T-helper 2 cell treated with Interferon-gamma antibody and Interleukin-4, amounts not matched to agents 100 ng/mL and 5 ng/mL, for 36 hours (primary cell): ENCODE measurements around the gene IRF2BPL. TPM values are rescaled to one million over a fixed set of nuclear protein-coding genes. Genes with fewer than 3 reads are reported as not detected.

Source experiments
- intact Hi-C: fragments of 100-400 bp; cut with micrococcal nuclease; formaldehyde crosslinking; loops from one replicate; pipeline ENCODE4 v1.15.1; 2023
- total RNA-seq: library from RNA; stranded (reverse); gene quantifications from 2 replicates; pipeline ENCODE4 v1.2.3, GENCODE V29; 2022

The IRF2BPL gene
- total RNA-seq, 1 donor from 2014 or later = 27.1 TPM

DNA sequence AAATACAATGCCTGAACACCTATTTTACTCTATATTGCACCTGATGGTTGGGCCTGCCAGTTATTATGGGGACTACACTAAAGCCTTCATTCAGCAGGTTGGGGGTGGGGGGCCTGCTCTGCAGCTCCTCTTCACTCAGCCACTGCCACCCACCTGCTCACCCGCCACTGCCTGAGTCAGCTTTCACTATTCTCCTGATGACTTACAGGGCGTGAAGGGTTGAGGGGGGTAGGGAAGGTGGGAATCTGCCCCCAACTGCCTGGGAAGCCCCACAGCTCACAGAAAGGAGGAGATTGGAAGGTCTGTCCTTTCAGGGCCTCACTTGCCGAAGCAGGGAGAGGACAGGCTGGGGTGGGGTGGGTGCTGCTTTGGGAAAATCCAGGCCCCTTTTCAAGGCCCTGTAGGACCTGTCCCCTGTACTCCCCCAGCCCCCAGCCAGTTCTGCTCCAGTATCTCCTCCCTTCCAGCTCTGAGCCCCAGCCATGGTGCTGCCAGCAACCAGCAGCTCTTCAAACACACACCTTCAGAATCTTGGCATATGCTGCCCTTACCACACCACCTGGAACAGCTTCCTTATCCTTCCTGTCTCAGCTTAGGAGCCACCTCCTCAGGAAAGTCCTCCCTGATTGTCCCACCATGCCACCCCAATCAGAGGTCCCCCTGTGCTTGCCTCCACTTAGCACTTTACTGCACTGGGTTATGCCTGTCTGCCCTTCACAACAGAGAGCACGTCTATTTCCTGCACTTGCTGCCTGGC lies 33.1 kb downstream of the IRF2BPL start:
- intact Hi-C loops = no loop called here

DNA sequence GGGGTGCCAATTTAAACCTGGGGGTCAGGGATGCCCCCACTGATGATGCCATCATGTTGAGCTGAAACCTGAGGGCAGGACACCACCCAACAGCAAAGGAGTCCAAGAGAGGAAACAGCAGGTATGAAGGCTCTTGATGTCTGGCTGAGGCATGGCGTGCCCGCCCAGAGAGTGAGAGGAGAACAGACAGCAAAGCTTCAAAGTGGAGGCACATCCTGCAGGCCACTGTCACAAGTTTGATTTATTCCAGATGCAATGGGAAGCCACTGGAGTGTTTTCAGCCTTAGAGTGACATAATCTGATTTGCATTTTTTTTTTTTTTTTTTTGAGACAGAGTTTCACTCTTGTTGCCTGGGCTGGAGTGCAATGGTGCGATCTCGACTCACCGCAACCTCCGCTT lies 34.8 kb downstream of the IRF2BPL start:
- intact Hi-C loops = no loop called here

DNA sequence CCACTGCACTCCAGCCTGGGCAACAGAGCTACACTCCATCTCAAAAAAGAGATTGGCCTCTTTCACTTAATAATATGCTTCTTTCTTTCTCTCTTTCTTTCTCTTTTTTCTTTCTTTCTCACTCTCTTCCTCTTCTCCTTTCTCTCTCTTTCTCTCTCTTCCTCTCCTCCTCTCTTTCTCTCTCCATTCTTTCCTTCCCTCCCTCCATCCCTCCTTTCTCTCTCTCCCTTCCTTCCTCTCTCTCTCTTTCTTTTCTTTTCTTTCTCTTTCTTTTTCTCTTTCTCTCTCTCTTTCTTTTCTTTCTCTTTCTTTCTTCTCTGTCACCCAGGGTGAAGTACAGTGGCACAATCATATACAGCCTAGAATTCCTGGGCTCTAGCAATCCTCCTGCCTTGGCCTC lies 38.4 kb downstream of the IRF2BPL start:
- intact Hi-C loops = no loop called here

DNA sequence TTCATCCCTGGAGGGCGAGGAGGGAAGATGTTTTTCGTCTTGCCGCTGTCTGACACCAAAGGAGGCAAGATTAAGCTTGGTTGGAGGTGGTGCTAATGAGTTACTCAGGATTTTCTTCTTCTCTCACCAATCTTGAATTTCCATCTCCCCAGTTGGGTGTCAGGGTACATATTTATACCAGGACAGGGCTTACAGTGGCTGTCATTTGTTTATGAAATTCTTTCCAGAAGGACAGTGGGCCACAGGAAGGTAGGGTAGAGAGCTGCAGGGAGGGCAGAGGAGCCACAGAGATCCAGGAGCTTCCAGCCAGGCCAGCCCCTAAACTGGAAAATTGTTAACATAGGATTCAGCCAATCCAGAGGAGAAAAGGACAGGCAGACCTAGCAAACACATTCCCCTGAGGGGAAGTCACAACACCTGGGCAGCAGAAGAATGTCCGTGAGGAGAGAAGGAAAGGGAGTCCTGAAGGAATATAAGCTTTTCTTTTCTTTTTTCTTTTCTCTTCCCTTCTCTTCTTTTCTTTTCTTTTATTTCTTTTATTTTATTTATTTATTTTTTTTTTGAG lies 40.5 kb downstream of the IRF2BPL start:
- intact Hi-C loops = no loop called here

DNA sequence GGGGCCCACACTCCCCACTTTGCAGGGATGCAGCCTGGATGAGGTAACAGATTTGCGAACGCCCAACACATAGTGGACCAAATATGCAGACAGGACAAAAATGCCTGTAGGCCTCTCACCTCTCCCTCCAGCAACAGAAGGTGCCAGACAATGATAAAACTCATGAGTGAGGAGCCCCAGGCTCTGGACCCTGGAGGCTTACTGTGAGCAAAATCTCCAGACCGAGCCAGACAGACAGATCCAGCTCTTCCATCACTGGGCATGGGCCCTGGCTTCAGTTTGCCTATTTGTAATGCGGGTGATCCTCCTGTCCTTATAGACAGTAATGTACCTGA lies 42.3 kb downstream of the IRF2BPL start:
- intact Hi-C loops = no loop called here

DNA sequence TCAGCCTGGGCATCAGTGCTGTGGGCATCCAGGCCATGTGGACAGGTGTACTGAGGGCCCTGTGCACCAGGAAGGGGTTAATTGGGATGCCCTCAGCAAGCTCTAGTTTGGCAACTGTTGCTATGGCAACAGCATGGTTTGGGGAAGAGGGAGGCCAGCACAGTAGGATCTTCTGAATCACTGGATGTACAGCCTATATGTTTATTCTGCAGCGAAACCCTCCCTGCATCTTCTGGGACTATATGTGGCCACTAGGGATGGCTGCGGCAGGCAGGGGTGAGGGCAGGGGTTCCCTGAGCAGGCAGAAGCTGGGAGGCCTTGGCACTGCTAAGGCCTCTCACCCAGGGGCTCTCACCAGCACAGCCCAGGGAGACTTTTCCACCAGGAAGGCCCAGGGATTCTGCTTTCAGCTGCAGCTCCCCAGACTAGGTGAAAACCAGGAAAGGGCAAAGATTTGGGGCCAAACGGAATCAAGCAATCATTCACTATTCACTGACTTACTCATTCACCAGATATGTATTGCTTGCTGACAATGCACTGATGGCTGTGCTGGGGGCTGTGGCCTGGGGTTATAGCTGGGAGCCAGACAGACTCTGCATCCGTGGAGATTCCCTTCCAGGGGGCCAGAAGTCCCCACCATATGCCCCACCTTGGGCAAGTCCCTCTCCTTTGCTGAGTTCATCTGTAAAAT lies 42.8 kb downstream of the IRF2BPL start:
- intact Hi-C loops = no loop called here

DNA sequence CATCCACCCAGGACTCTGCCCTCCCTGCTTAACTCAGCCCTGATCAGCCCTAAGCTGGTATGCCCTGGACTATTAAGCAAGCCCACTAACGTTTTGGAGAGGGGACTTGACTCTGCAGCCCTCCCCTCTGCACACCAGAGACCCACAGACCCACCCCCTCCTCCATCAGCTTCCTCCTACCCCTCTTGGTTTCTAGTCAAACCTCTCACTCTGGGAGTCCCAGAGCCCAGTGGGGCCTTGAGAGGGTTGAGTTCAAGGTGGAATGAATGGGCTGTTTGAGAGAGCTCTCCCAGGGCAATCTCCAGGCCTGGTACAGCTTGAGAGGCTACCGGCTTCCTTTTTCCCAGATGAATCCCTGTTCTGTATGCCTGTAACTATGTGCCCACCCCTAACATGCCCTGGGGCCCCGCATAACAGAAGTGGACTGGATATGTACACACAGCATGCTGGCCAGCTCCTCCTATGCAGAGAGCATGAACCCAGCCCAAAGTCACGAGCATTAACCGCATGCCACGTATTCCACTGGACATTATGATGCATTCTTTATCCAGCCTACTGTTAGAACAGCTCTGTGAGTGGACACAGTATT lies 43.6 kb downstream of the IRF2BPL start:
- intact Hi-C loops = no loop called here

DNA sequence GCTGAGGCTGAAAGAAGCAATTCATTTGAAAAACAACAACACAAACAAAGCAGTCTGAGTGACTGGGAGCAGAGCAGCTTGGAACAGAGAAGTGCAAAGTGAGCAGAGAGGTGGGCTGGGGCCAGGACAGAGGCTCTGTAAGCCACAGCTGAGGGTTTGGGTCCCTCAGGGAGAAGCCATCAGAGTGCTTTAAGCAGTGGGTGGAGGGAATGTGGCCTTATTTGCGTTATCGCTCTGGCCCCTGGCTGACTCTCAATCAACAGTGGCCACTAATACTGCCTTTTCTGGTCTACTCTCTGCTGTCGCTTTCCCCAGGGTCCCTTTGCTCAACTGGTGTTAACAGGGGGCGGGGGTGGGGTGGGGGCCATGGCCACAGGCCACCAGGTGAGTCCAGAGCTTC lies 44.2 kb downstream of the IRF2BPL start:
- intact Hi-C loops = no loop called here

DNA sequence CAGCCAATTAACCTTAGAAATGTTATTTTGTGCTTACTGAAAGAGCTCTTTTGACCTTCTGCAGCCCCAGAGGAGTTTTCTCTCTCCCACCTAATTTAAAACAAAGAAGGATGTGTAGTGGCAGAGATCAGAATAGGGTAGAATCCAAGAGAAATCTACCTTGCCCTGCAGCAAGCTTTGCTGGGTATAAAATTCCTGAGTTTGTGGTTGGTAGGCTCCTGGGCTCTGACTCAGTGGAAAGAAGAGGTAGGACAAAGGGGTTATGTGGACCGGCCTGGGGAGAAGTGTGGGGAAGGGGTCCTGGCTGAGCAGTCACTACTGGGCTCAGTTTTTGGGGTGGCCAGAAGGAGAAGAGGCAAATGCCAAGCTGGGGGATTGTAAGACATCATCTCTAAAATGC lies 46.8 kb downstream of the IRF2BPL start:
- intact Hi-C loops = no loop called here

DNA sequence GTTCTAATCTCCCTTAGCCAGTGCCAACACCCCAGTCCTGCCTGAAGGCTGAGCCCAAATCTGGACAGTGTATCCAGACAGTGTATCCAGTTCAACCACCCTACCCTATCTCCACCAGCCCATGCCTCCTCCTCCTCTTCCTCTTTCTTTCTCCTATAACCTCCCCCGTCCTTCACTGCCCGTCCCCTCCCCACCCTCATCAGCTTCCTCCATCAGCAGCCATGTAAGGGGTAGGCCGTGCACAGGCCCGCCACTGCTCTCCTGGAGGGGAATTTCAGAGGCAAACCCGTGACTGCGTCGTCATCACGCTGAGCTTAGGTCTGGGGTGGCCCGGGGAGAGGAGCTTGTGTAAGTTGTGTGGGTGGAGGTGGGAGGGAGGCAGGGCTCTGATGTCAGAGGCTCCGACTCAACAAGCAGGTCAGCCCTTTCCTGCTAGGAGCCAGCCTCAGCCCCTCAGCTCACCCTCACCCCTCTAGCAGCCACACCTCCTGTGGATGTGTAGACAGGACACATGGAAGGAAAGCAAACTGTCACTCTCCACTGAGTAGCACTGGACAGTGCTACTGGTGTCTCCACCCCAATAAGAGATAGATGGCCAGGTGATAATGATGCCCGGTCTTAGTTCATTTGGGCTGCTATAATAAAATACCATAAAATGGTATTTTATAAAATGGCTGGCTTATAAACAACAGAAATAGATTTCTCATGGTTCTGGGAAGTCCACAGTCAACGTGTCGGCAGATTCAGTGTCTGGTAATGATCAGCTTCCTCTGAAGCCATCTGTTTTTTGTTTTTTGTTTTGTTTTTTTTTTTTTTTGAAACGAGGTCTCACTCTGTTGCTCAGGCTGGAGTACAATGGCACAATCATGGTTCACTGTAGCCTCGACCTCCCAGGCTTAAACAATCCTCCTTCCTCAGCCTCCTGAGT lies 50.5 kb downstream of the IRF2BPL start:
- intact Hi-C loops = loop anchor here (1.0 kb wide), 1 partner anchor 16 kb away; no protein-coding TSS in a partner anchor

DNA sequence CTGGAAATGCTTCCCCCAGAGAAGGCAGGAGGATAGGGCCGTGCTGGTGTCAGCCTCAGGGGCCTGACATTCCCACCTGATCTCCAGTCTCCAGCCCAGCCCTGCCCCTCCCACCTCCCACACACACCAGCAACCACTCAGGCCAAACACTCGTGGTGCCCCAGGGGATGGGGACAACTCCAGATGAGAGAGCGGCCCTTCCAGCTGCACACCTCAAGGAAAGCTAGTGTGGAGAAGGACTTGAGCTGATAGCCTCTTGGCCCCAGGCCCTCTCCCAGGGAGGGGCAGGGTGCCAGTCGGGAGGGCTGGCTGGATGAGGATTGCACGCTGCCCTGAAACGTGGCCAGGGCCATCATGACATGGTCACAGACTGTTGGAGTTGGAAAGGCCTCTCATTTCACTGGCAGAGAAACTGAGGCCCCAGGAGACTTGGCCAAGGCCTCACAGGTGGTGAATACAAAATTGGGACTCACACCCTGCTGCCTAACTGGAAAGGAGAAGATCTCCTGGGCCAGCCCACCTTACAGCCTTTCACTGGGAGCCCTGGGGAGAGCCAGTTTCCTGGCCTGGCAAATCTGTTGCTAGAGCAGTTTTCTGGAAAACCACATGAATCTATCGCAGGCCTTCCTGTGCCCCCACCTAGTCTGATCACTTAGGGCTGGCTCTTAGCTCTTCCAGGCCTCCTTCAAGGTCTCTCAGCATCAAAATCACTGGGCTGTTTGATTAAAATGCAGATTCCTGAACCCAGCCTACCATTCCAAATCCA lies 52.1 kb downstream of the IRF2BPL start:
- intact Hi-C loops = no loop called here

DNA sequence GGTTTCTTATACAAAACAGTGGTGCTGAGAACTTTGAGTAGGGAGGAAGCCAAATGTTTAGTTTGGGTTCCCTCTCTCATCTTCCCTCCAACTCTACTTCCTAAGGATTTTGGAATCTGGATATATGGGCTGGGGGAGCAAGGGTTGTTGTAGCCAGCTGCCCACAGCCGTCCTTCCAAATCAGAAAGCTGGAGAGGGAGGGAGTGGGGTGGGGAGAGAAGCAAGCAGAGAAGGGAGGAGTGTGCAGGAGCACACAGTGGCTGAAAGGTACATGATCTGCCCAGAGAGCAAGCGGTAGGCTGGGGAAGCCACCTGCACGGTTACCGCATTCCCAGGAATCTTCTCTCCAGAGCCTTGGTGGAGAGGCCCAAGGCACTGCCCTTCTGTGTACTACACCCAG lies 52.7 kb downstream of the IRF2BPL start:
- intact Hi-C loops = no loop called here

DNA sequence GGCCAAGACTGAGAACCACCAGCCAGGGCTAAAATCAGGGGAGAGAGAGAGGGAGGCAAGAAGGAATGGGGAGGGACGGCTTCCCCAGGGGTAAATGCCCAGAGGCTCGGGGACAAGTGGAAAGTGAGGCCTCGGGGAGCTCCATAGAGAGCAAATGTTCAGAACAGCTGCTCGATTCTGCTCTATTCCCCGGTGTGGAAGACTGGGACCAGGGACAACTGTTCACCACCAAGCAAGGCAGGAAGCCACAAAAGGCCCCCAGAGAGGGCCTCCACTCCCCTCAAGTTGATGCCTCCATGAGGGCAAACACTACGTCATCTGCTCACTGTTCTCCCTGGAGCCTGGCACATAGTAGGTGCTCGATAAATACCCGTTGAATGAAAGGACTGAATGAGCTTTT lies 53.5 kb downstream of the IRF2BPL start:
- intact Hi-C loops = no loop called here

Other genes starting within 250 kb of the IRF2BPL start
- 11.3 and 12.1 TPM in 2 replicates for gene ANGEL1, start 215.8 kb downstream of the IRF2BPL start, total RNA-seq
- not detected in 2 replicates for gene LRRC74A, start 202.3 kb downstream of the IRF2BPL start, total RNA-seq
- 12.3 and 12.8 TPM in 2 replicates for gene CIPC, start 69.5 kb upstream of the IRF2BPL start, total RNA-seq
- not detected in 2 replicates for gene ZDHHC22, start 113.1 kb upstream of the IRF2BPL start, total RNA-seq
- 0.43 and 0.80 TPM in 2 replicates for gene TMEM63C, start 153.1 kb upstream of the IRF2BPL start, total RNA-seq
- not detected in 2 replicates for gene NGB, start 242.5 kb upstream of the IRF2BPL start, total RNA-seq